Measurements from ENCODE around the gene GMDS.

The GMDS gene

DNA sequence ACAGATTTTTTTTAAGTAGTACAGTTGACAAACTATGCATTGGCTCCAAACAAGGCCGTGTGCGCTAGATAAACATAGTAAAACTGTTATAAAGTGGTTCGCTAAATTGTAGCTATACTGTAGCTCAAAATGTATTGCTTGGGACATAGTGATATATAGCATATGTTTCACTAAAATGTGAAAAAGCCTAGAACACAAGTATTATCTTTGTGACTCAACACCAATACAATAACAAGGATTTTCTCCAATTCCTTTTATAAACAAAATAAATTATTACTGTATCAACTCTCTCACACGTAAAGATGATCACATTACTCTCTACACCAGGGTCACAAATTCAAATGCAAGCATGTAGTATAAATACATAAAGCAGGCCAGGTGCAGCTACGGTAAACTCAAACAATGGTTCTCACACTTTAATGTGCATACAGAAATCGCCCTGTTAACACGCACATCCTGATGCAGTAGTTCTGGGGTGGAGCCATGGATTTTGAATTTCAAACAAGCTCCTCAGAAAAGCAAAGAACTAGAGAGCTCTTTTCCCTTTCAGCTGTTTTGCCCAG, 214.6 kb downstream of the GMDS start:
- DNase-seq, result no peak

DNA sequence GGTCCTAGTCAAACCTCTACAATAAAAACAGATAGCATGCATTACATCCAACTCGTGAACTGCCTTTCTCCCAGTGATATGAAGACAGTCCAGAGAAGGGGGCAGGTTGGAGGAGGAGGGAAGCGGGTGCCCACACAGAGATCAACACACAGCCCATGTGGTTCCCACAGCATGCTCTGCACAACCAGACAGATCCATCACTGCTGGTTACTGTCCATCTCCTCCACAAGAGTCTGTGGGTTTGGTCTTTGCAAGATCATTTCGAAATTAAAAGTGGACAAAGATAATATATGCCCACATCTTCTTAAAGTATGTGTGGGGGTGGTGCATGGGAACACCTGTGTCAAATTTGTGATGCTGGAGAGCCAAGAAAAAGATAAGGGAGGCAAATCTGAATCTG, 215.5 kb downstream of the GMDS start:
- DNase-seq, result no peak

DNA sequence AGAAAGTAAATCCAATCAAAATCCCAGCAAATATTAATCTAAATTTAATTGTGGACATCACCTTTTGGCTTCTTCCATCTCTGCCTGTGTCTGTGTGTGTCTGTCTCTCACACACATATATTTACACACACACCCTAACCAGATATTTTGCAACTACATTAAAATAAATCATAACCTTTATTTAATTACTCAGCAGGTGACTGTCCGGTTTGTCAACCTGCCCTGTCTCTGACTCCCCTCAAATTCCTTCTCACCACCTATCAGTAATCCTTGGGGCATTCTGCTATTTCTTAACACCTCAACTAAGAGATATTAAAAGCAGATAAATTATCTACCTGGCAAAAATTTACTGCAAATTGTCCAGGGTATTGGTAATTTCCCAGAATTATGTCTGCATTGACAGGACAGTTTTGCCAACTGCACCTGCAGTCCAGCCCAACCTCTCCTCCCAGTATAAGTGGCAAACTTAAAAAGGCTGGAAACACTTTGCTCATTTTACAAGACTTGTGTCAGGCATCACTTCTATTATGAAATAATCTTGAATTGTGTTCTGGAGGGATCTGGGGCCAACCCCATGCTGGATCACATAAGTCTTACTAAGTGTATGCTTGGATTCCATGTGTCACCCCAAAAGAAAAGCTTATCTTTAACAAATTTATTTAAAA, 216.1 kb downstream of the GMDS start:
- no peak for DNase-seq

DNA sequence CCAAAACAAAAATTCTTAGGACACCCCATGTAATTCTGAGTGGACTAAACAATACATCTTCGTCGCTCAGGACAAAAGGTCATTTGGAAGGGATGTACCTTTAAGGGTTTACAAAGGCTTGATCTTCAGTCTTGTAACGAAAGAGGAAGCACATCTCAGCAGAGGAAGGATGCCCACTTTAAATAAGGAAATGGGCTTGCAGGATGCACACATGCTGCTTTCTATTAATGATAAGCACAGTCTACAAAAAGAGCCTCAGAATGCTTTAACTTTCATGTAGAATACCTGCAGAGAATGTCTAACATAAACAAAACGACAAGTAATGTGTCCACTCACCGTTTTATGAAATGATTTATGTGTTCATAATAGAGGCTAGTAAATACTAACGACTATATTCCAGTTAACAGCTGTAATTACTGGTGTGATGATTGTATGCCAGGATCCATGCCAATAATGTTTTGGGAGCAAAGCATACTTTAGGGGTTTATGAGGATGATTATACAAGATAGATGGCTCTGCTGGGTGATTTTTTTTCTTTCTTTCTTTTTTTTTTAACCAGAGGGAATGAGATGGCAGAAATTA, 216.9 kb downstream of the GMDS start:
- no peak for DNase-seq

DNA sequence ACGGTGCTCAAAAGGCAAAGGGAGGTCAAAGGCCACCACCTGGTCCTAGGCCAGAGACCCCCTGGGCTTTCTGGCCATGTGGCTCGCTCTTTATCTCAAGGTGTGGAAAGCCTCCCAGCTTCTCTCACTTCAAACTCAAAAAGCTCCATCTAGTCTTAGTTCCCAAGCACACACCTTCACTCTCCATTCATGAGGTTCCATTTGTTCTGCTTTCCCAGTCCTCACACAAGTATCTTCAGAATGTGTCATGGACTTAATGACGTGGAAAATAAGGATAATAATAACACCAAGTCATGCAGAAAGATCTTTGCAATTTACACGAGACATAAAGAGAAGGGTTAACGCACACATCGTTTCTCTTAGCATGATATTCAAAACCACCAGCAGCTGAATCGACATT, 219.3 kb downstream of the GMDS start:
- no peak for DNase-seq

GRCh38 chr6:2021713-2022125, 223.7 kb downstream of the GMDS start:
- DNase-seq, result no peak

DNA sequence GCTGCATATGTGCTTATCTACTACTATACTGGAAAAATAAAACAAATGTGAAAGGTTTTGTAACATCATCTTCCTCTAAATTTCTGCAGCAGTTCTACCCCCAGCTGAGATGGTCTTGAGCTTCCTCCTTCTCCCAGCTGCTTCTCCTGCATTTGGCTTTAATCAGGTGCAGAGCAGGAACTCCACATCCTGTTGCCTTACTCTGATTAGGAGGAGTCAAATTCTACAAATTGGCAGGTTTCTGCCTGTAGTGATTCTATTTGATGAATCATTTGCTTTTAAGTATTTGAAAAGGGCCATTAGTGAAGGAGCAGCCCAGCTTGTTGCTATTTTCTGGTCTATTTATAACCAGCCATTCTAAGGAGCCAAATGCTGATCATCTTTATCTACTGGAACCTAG, 224.5 kb downstream of the GMDS start:
- DNase-seq, result no peak

GRCh38 chr6:2019051-2019450, 226.4 kb downstream of the GMDS start:
- no peak for DNase-seq

DNA sequence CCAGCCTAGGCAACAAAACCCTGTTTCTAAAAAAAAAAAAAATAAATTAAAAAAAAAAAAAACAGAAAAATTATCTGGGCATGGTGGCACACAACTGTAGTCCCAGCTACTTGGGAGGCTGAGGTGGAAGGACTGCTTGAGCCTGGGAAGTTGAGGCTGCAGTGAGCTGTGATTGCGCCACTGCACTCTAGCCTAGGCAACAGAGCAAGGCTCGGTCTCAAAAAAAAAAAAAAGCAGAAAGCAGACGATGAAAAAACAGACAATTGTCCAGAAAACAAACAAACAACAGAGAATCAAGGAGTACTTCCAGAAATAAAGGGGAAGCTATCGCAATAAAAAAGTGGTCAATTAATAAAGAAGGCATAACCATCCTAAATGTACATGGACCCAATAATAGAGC, 229.4 kb downstream of the GMDS start:
- no peak for DNase-seq

DNA sequence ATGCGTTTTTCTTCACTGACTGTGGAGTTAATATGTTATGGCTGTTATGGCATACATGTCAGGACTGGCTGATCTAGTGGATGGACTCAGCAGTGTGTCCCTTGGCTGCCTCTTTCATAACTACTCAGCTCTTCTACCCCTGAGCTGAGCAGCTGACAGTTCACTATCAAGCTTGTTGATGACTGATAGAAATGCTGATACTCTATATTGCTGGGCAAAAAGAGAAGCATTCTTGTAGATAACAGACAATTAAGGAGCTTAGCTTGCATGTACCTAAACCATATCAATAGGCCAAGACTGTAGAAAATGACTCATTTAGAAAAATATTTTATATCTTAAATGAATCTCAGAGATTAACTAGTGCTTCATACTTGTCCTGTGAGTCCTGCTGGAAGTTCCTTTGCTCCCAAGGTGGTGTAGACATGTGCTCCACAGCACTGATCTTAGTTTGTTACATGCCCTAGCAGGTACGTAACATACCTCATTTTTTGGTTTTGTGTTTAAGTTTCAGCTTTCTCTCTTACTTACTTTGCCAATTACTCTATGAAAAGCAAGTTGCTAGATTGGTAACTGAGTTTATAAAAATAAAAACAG, 236.9 kb downstream of the GMDS start:
- no peak for DNase-seq

GRCh38 chr6:2007165-2007564, 238.2 kb downstream of the GMDS start:
- no peak for DNase-seq

- no peak for DNase-seq
These were observed 240.5 kb downstream of the GMDS start for GRCh38 chr6:2004888-2005287.

DNA sequence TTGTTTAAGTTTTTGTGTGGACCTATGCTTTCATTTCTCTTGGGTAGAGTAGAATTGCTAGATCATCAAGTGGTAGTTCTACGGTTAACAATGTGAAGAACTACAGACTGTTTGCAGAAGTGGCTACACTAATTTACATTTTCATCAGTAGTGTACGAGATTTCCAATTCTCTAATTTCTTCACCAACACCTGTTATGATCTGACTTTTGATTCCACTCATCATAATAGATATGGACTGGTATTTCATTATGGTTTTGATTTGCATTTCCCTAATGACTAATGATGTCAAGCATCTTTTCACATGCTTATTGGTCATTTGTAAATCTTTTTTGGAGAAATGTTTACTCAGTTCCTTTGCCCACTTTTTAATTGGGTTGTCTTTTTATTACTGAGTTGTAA, 244.4 kb downstream of the GMDS start:
- no peak for DNase-seq

GRCh38 chr6:1997702-1998101, 247.7 kb downstream of the GMDS start:
- DNase-seq, result no peak

DNA sequence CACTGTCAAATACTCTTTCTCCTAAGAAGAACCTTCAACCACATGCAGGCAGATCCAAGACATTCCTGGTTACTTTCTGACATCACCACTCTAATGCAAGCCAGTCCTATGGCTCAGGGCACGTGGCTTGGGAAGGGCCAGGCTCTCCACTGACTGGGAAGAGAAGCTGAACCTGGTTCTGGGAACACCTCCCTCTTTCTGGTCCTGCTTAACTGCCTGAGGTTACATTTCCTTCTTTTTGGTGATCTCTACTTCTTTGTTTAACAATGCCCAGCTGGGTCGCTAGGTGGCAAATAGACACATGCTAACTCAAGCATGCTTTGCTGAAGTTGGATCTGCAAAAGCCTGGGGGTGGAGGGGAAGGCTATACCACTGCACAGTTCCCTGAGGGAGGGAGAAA, 249.8 kb downstream of the GMDS start:
- no peak for DNase-seq

DNA sequence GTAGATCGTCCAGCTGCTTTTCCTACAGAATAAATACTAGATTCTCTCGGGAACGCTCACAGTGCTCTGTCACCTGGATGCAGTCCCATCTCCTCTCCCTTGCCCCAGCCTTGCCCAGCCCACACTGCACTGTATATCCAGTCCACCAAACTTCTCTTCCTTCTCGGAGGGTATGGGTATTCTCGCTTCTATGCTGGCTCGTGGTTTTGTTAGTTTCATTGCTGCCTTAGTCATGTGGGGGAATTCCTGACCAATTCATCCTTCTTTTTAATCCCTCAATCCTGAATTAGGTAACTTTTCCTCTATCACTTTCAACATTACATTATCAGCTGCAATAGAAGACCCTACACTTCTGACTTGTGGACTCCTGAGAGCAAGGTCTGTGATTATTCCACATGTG, 252.4 kb downstream of the GMDS start:
- no peak for DNase-seq

DNA sequence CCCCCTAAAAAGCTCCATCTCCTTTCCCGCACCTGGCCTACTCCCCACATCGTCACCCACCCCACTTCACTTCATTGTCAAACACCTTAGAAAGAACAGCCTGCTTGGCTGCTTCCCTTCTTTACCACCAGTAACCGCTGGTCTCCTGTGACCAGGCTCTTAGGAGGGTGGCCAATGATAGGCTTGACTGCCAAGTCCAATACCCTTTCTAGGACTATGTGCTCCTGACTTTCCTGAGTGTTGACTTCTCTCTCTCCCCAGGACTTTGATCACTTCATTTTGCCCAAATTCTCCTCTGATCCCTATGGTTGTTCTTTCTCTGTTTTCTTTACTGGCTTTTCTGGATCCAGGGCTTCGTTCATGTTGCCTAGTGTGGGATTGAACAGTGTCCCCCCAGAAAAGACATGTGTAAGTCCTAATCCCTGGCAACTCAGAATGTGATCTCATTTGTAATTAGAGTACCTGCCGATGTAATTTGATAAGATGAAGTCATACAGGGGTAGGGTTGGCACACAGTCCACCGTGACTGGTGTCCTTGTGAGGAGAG, 254.0 kb downstream of the GMDS start:
- DNase-seq, result no peak

GRCh38 chr6:1988843-1989242, 256.6 kb downstream of the GMDS start:
- DNase-seq, result no peak

- DNase-seq, result no peak
These were observed 257.8 kb downstream of the GMDS start for GRCh38 chr6:1987640-1988039.

DNA sequence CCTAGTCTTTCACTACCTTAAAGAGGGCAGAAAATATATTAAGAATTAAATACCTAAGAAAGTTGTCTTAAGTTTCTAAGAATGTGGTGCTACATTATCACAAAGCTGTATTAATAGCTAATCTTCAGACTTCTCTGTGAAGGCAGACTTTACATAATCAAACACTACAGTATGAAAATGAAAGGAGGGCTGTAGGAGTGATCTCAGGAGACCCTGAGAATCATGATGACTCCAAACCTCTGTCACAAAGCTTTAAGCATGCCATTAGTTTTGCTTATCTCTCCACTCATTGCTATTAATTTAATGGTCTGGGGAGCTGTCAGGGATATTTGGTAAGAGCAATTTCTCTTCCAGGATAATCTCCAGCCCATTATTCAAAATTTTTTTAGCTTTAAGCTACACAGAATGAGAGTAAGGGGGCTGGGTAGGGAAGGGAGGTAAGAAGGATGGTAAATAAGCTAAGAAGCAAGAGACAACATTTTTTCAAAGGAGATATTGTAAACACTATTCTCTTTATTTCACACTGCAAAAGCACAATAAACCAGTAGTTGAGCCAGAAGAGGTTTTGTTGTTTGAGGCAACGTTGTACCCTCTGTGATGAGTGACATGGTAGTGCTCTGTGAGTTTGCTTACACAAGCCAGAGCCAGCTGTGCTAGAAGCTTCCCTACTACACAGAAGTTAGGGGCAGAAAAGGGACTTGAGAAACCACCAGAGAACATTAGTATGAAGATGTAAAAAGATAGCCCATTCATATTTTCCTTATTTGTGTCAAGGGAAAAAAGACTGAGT, 258.8 kb downstream of the GMDS start:
- DNase-seq, result no peak

DNA sequence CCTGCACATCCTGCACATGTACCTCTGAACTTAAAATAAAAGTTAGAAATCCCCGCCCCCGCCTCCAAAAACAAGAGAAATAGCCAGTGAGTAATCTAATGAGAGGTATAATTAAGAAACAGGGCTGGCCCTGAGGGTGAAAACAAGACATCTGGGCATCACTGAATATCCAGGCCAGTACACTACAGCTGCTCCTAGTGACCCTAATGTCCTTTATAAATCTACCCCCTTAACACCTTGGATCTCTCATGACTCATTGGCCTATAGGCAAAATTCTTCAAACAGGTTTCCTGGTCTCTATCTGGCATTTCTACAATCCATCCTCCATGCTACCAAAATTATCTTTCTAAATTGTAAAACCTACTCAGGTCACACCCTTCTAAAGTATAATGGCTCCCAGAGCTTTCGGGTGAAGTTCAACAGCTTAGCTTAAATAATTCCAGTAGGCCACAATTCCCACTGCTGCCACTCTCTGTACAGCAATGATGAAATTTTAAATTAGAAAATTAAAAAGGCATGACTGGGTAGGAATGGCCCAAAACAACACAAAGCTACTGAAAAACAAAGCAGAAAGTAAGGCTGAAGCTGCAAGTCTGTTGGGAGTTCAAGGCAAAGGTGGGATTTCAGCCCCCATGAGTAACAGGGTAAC, 260.9 kb downstream of the GMDS start:
- DNase-seq, result no peak

DNA sequence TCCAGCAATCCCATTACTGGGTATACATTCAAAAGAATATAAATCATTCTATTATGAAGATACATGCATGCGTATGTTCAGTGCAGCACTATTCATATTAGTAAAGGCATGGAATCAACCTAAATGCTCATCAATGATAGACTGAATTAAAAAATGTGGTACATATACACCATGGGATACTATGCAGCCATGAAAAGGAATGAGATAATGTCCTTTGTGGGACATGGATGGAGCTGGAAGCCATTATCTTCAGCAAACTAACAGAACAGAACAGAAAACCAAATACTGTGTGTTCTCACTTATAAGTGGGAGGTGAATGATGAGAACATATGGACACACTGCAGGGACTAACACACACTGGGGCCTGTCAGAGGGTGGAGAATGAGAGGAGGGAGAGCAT, 261.6 kb downstream of the GMDS start:
- DNase-seq, result no peak

- DNase-seq, result no peak
These were observed 272.4 kb downstream of the GMDS start for GRCh38 chr6:1972962-1973361.

Data from CD4-positive, alpha-beta T cell treated with Interferon alpha-2 for 1 hour (primary cell).